DMS114 treated with DMSO at 0.1 percent for 48 hours (cell line): ENCODE results near the gene SMOC1.

Experiments used
- DNase-seq: peaks from one replicate; lab custom pipeline; 2025; ENCODE audit not compliant: unreplicated experiment; lab: John Stamatoyannopoulos, UW

Gene SMOC1, protein sequence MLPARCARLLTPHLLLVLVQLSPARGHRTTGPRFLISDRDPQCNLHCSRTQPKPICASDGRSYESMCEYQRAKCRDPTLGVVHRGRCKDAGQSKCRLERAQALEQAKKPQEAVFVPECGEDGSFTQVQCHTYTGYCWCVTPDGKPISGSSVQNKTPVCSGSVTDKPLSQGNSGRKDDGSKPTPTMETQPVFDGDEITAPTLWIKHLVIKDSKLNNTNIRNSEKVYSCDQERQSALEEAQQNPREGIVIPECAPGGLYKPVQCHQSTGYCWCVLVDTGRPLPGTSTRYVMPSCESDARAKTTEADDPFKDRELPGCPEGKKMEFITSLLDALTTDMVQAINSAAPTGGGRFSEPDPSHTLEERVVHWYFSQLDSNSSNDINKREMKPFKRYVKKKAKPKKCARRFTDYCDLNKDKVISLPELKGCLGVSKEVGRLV

DNA sequence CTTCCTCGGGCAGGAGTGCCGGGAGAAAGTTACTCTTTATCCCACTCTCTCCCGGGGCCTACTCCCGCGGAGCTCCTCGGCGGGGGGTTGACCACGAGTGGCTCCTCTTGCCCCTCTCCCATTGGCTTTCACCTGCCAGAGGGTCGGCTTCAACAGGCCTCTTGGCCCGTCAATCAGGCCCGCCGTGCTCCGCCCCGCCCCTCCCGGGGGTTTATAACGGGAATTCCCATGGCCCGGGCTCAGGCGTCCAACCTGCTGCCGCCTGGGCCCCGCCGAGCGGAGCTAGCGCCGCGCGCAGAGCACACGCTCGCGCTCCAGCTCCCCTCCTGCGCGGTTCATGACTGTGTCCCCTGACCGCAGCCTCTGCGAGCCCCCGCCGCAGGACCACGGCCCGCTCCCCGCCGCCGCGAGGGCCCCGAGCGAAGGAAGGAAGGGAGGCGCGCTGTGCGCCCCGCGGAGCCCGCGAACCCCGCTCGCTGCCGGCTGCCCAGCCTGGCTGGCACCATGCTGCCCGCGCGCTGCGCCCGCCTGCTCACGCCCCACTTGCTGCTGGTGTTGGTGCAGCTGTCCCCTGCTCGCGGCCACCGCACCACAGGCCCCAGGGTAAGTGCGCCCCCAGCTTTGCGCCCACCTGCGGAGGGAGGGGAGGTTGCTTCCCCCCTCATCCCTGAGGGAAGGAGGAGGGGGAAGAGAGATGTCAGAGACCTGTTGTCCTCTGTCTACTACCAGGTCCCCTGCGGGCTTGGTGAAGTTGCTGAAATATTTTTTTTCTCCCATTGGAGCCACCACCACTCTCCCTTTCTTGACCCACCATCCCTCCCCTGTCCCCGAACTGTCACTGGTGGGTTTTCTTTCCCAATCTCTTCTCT lies at the start of gene SMOC1:
Gene SMOC1, plus strand, starts transcription at position 242 of the 869 bp plus-strand sequence. Its CDS starts 263 bp downstream, at position 505.
- DNase-seq, result peak; percentile 63

DNA sequence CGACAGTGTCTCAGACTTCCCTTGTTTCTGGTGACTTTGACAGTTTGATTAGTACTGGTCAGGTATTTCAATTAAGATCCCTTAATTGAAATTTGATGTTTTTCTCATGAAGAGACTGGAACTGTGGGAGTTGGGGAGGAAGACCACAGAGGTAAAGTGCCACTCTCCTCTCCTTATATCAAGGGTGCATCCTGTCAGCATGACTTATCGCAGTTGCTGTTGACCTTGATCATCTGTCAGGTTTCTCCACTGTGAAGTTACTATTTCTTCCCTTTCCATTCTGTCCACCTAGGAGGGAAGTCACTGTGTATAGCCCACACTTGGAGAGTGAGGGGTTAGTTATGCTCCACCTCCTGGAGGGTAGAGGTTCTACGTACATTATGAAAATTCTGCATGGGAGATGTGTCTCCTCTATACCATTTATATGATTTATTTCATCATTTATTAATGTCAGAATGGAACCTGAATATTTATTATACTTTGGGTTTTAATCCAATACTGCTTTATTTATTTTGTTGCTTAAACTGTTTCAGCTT lies 40.3 kb upstream of the SMOC1 start:
- DNase-seq, result no peak

DNA sequence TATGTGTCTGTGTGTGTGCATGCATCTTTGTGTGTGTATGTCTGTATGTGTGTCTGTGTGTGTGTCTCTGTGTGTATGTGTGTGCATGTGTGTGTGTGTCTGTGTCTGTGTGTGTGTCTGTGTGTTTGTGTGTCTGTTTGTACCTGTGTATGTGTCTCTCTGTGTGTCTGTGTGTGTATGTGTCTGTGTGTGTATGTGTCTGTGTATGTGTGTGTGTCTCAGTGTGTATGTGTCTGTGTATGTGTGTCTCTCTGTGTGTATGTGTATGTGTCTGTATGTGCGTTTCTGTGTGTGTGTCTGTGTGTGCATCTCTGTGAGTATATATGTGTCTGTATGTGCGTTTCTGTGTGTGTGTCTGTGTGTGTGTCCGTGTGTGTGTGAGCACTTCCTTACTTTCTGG lies 39.6 kb upstream of the SMOC1 start:
- no peak for DNase-seq

DNA sequence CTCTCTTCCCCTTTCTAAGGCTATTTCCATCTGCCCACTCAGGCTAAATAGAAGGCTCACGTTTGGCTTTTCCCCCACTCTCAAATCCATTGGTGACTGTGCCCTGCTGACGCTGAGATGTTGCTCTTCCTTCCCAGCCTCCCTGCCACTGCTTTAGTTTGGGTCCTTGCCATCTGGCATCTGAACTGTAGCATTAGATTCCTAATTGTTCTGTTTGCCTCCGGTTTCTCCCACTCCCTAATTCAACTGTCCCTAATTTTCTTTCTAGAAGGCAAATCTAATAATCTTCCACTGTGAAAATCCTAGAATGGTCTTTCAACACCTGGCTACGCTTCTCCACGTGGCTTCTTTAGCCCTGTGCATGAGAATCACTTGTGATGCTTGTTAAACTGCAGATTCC lies 37.6 kb upstream of the SMOC1 start:
- DNase-seq, result no peak

DNA sequence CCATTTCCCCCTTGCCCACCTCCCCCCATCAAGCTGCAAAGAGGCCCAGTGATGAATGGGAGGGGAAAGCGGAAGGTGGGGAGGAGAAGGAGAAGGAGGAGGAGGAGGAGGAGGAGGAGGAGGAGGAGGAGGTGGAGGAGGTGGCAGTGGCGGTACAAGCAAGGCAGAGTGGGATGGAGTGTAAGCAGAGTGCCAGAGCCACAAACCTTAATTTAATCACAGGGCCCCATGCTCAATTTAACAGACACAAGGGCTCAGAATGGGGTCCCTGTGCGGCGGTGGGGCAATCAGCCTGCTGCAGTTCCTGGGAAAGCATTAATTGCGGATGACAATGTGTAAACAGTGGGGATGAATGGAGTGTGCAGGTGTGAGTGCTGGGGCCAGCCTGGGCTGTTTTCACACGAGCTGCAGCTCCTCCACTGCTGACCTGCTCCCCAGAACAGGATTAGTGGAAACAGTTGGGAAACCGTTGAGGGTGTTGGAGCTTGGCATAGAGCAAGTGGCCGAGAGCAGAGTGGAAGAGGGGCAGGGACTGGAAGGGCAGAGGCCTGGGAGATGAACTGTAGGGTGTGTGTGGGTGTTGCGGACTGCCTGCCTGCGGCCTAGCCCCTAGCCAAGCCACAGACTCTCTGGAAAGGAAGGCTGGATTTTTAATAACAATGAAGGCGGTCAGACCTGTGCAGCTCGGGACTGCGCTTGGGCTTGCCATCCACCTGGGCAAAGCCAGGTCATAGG lies 36.4 kb upstream of the SMOC1 start:
- no peak for DNase-seq

DNA sequence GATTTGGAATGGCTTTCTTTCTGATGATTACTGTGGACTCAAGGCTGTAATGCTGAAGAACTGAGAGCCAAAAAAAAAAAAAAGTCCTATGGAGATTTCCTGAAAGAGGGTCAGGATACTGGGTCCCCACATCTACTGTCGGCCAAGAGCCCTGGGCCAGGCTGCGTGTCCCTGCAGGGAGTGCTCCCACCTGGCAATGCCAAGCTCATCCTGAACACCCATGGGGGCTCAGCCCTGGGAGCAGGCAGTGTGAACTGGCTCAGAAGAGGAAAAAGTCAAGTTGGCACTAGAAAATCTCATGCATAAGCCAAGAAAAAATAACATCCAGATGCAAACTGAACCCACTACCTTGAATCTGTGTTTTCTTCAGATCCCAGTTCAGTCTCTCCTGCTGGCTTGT lies 35.0 kb upstream of the SMOC1 start:
- DNase-seq, result no peak

DNA sequence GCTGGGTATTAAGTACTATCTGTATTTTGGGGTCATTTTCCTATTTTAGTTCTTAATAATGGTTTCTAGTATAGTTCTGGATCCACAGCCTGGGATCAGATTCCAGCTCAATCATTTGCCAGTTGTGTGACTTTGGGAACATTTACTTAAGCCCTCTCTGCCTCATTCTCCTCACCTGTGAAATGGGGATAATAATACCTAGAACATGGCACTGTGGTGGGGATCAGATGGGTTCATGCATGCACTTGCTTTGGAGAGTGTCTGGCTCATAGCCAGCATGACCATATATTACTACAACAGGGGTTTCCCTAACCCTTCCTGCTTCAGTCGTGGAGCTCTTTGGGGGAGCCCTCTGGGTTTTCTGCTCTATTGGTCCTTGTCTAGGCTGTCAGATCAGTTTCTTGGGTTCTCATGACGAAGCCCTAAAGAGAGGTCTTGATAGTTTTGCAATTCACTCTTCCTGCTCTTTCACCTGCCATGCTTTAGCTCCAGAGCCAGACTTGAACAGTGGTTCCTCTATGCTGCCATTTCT lies 34.1 kb upstream of the SMOC1 start:
- DNase-seq, result no peak

DNA sequence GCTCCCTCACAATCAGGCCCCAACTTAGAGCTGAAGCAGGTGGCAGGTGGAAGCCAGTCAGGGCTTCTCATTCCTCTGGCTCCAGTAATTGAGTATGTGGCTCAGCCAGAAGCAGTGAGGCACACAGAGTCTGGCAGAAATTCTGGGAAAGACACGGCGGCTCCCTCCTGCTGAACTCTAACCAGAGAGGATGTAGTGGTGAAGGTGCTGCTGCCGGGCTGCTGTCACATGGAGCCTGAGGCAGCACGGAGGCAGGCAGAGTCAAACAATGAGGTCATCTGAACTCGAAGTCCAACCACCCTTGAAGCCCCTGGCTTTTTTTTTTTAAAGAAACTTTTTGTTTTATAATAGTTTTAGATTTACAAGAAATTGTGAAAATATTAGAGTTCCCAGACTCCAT lies 33.4 kb upstream of the SMOC1 start:
- no peak for DNase-seq

DNA sequence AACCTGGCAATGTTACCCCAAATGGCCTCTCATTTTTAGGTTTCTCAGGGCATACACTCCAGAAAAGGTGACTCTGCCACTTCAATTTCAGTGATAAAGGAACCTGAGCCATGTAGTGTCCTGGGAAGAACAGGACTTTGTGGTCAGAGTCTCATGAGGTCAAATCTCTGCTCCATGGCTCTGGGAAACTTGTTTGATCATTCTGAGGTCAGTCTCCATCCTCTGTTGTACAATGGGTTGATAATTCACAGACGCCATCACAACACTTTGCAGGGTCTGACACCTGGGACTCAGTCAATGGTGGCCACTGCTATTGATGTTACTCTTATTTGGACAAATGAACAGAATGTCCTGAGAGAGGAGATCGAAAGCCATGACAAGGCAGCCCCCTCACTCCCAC lies 31.1 kb upstream of the SMOC1 start:
- DNase-seq, result no peak

DNA sequence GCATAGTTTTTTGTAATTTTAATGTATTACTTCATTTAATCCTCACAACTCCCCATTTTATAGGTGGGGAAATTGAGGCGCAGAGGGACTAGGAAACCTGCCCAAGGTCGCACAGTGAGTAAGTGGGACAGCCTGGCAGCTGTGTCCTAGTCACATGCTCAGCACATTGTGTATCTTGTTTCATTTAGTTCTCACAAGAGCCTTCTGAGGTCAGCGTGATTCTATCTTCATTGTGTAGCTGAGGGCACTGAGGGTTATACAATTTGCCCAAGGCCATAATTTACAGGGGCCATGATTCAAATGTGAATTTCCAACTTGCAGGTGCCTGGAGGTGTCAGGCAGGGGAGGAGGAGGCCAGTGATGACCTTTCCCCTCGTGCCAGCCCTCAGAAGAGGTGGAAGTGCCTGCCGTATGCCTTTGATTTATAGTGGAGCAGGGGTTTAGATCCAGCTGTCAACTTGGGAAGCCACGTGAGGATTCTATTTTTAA lies 30.3 kb upstream of the SMOC1 start:
- no peak for DNase-seq

DNA sequence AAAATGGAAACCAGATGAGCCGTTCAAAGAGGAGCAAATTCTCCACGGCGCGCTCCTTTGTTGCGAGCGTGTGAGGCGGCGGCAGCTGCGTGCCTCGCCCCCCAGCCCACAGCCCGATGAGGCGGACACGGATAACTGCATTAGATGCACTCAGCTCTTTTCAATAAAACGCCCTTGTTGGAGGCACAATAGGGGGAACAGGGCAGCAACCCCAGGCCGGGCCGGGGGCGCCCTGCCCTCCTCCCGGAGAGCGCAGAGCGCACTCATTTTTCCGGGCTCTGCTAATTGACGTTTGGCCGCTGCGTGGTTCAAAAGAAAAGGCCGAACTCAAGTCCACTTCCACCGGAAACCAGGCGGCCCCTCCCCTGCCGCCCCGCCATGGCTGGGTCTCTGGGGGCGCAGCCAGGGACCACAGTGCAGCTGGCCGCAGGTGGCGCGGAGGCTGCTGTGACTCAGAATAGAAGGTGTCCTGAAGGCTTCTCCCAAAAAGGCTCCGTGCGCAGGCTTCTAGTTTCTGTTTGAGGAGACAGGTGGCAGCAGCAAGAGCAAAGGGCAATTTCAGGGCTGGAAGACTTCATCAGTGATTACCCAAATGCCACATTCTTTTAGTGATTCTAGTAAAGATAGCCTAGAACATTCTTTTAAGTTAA lies 29.0 kb upstream of the SMOC1 start:
- no peak for DNase-seq

DNA sequence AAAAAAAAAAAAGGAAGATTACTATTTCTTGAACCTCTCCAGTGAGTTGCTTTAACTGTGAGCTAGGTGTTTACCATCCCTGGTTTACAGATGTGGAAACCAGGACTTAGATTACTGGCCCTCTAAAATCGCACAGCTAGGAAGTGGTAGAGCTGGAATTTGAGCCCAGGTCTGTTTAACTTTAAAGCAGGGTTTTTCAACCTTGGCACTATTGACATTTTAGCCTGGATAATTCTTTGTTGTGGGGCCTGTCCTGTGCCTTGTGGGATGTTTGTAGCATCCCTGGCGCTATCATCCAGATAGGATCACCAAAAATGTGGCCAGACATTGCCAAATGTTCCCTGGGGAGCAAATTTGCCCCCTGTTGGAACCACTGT lies 28.5 kb upstream of the SMOC1 start:
- no peak for DNase-seq

DNA sequence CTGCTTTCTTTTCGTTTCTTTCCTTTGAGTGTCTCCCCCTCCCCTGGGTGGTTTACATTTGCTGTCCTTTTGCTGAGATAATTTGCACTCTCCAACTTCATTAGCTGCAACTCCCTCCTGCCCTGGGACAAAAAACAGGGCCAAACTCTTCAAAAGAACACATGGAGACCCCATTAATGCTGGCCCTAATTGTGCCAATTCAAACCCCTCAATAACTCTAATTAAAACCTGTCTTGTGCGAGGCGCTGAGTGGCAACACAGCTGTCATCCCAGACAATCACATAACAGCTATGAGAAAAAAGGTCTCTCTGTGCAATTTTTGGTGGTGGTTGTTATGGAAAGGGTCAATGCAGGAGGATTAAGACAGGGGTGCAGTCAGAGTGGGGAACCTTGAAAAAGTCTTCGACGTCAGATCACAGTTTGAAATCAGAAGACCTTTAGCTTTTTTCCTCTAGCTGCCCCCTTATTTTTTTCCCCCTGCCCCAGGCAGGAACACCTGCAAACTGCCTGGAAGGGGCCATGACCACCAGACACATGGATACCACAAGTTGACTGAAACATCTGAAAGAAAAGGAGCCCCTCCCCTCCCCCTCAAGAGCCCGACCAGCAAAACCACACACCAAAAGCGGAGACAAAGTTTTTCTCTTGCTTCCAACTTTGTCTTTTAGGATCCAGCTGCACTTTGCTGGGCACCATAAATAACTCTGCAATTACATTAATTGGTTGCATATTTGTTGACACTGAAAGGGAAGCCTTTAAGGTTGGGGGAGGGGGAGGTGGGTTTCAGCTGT lies 26.5 kb upstream of the SMOC1 start:
- no peak for DNase-seq

DNA sequence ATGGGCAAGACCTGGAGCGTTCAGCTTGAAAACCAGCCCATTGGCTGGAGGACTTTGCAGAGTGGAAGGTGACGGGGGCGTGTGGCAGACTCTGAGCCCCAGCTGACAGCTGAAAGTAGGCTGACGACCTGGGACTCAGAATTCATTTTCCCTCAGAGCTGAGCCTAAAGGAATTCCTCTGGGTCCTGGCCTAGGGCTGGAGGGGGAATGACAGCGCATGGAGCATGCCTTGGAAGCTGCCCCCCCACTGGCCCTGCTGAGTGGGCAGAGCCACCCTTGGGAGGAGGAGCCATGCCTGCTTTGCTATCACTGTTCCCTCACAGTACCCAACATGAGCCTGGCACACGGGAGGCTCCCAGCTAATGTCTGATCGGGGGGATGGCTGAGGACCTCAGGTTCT lies 25.4 kb upstream of the SMOC1 start:
- no peak for DNase-seq

DNA sequence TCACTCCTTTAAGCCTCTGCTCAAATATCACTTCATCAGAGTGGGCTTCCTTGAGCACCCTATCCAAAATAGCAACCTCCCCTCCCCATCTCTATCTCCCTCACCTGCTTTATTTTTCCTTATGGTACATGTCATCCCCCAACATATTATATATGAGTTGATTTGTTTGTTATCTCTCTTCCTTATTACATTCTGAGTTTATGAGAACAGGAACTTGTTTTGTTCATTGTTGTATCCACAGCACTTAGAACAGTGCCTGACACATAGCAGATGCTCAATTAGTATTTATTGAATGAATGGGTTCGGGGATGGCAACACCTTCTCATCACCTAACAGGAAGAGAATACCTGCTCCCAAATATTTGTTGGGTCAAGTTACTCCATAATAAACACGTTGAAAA lies 24.6 kb upstream of the SMOC1 start:
- no peak for DNase-seq

DNA sequence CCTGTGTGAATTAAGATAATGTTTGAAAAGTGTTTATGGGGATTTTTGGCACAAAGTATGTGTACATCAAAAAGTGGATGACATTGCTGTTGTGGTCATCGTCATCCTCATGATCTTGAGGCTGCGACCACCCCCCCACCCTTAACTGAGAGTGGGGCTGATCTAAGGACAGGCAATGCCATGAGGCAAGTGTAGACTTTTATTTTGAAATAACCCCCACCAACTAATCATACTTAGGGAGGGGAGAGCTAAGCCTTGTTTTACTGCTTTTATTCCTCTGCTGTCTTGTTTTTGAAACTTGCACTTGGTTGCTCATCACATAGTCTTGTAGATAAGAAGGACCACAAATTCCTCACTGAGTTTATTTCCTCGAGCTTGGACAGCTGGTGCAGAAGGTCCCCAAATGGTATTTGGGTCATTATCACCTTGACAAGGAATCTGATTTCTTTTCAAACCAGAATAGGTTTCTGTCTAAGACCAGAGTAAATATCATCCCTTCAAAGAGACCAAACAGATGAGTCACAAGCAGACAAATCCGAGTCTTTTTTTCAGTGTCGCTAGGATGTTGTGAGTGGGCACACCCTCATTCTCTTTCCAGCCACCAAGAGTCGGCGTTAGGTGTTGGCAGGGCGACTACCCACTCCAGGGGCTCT lies 23.9 kb upstream of the SMOC1 start:
- no peak for DNase-seq

DNA sequence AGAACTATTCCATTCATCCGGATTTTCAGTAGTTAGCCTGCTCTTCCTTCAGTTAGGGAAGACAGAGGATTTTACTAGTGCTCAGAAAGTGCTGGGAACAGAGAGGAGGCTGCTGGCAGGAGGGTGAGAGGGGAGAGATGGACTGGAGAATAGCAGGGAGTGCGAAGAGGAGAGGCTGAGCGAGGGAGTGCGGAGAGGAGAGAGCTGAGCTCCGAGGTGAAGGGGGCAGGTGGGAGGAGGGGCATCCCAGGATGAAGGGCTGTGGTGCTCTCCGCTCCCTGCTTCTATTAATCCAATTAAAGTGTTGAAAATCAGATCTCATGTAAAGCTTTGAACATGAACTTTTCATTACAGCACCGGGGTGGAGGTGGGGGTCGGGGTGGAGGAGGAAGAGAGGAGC lies 20.4 kb upstream of the SMOC1 start:
- DNase-seq, result no peak

DNA sequence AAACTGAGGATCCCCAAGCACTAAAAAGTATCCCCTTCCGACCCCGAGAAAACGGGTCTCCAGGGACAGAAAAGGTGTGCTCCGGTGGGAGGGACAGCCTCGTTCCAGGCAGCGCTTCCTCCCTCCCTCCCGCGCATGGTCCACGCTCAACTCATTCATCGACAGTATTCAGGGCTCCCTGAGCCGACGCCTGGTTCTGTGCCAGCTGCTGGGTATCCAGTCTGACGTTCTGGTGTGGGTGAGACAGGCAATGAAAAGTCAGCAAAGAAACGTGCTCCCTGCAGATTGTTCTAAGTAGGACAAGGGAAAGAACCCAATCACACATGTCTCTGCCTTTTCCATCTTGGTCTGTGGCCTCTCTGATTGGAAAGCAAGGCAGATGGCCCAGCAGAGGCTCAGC lies 19.6 kb upstream of the SMOC1 start:
- DNase-seq, result no peak

DNA sequence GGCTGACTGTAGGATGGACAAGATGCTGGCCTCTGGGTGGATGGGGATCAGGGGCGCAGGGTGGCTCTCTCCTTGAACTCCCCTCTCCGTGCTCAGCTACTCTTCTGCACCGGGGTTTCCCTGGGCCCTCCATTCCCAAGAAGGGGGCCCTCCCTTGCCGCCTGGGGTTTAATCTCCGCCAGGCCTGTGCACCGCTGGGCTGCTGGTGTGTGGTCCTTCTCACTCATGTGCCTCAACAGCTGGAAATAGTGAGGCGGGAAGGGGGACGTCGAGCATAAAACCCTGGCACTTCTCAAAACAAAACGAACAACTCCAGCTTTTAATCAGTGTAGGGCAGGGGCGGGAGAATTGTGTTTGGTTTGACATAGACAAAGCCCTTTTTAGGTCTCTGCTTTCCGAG lies 19.0 kb upstream of the SMOC1 start:
- no peak for DNase-seq
